A673 (cell line): ENCODE measurements around the gene NLRP10.

ENCODE experiments used
- CTCF ChIP-seq: fragments of 300-800, 200-600 bp; sonication (generic); conservative IDR thresholded peaks from 2 replicates; pipeline ENCODE4 v1.5.1; 2017; ENCODE audit warnings: low read depth, mild to moderate bottlenecking, antibody characterized with exemption, low read length, moderate library complexity, mixed read lengths
- EZH2 ChIP-seq: fragments of 200-600 bp; sonication (generic); IDR thresholded peaks from 2 replicates; pipeline ENCODE4 v1.6.1; 2017; ENCODE audit warnings: borderline replicate concordance, low read depth, mild to moderate bottlenecking, mixed read lengths, antibody characterized with exemption, low read length; ENCODE audit not compliant: poor library complexity, severe bottlenecking

- TF ChIP-seq EZH2 (no peak), CTCF (no peak)
These were observed 40.7 kb downstream of the NLRP10 start for GRCh38 chr11:7924536-7924935.
